Endodermal cell (in vitro differentiated cells): ENCODE results near the gene GATA3. TPM values are rescaled to one million over a fixed set of nuclear protein-coding genes. Genes with fewer than 3 reads are reported as not detected.

Source experiments
- DNase-seq: peaks from one replicate; pipeline ENCODE4 v3.0.0-alpha.2; 2017
- H3K27ac ChIP-seq: 2 replicates; pipeline ENCODE4 v1.5.1; 2013; ENCODE audit warnings: mild to moderate bottlenecking, low read depth, low read length, moderate library complexity
- H3K27me3 ChIP-seq: 2 replicates; pipeline ENCODE4 v1.6.1; 2013; ENCODE audit warnings: mild to moderate bottlenecking, low read length, moderate library complexity; ENCODE audit not compliant: insufficient read depth, control insufficient read depth, poor library complexity, severe bottlenecking
- H3K36me3 ChIP-seq: 2 replicates; pipeline ENCODE4 v1.7.0; 2013; ENCODE audit warnings: mild to moderate bottlenecking, low read length, moderate library complexity; ENCODE audit not compliant: control insufficient read depth, insufficient read depth
- H3K4me1 ChIP-seq: one replicate; pipeline ENCODE4 v1.7.0; 2013; ENCODE audit warnings: low read length; ENCODE audit not compliant: control insufficient read depth, insufficient read depth
- H3K4me3 ChIP-seq: 2 replicates; pipeline ENCODE4 v1.5.1; 2013; ENCODE audit warnings: mild to moderate bottlenecking, low read length, moderate library complexity
- H3K9ac ChIP-seq: 2 replicates; pipeline ENCODE4 v1.6.1; 2013; ENCODE audit warnings: mild to moderate bottlenecking, low read length, moderate library complexity; ENCODE audit not compliant: poor library complexity, severe bottlenecking; ENCODE audit errors: extremely low read depth
- H3K9me3 ChIP-seq: 2 replicates; pipeline ENCODE4 v1.6.1; 2013; ENCODE audit warnings: mild to moderate bottlenecking, low read length, moderate library complexity; ENCODE audit not compliant: control insufficient read depth
- H3K27ac Mint-ChIP-seq: 2 replicates; pipeline ENCODE4 v1.8.0; 2020; ENCODE audit warnings: mixed read lengths
- H3K27me3 Mint-ChIP-seq: 2 replicates; pipeline ENCODE4 v1.8.0; 2021; ENCODE audit warnings: mild to moderate bottlenecking, mixed read lengths; ENCODE audit not compliant: insufficient read depth
- H3K36me3 Mint-ChIP-seq: 2 replicates; pipeline ENCODE4 v1.8.0; 2020; ENCODE audit warnings: low read depth, mixed read lengths
- H3K4me1 Mint-ChIP-seq: 2 replicates; pipeline ENCODE4 v1.8.0; 2020; ENCODE audit warnings: mixed read lengths
- H3K4me3 Mint-ChIP-seq: 2 replicates; pipeline ENCODE4 v1.8.0; 2020; ENCODE audit warnings: mild to moderate bottlenecking, moderate library complexity, mixed read lengths
- H3K9me3 Mint-ChIP-seq: 2 replicates; pipeline ENCODE4 v1.8.0; 2020; ENCODE audit warnings: mild to moderate bottlenecking, mixed read lengths
- CTCF ChIP-seq: fragments of 200-600 bp; sonication (generic); conservative IDR thresholded peaks from 2 replicates; pipeline ENCODE4 v1.5.0; 2021; ENCODE audit warnings: antibody characterized with exemption, mild to moderate bottlenecking
- WGBS, 2 experiments: methylation state at CpG; one replicate each; pipeline versions ENCODE4 v1.1.5 to v1.1.7; 2013; ENCODE audit warnings: missing lambda C conversion rate in 2 of 2, mixed read lengths in 1 of 2; ENCODE audit not compliant: insufficient coverage in 1 of 2, insufficient read length in 1 of 2; 5-methylcytosine and 5-hydroxymethylcytosine counted together
- total RNA-seq, 2 donors: library from RNA; stranded (reverse); fragmentation: NEBNext Ultra II Directional in 1 of 2; extraction: Animal tissue kit (Norgen Biotek cat#: 25700) in 1 of 2; gene quantifications; 2 replicates in 1 of 2; 3 replicates in 1 of 2; pipeline ENCODE4 v1.2.1, GENCODE V29; 2021

The GATA3 gene
- total RNA-seq, 2 donors from 2014 or later, result 51.3 to 103 TPM

- no peak overlapping the region for H3K27ac ChIP-seq
- peaks cover 47% of the 10 kb centered on the region for H3K4me1 Mint-ChIP-seq
- no peak for TF ChIP-seq CTCF
- no peaks in the 10 kb centered on the region for H3K36me3 ChIP-seq
- no peaks in the 10 kb centered on the region for H3K9me3 ChIP-seq
- 0 to 2% methylated on average over 4 to 26 of the region's 29 CpGs for WGBS, 2 experiments
- no peak overlapping the region for H3K9ac ChIP-seq
- H3K9me3 Mint-ChIP-seq, result no peaks in the 10 kb centered on the region
- peak overlapping the region; percentile 86 for H3K4me3 Mint-ChIP-seq
- DNase-seq, result no peak
- peaks cover 24% of the 10 kb centered on the region for H3K4me1 ChIP-seq
- H3K27me3 ChIP-seq, result peaks cover 78% of the 10 kb centered on the region
- H3K27me3 Mint-ChIP-seq, result peaks cover 76% of the 10 kb centered on the region
- H3K27ac Mint-ChIP-seq, result peak overlapping the region; percentile 13
- peak overlapping the region; percentile 75 for H3K4me3 ChIP-seq
- no peaks in the 10 kb centered on the region for H3K36me3 Mint-ChIP-seq
These were observed 6.0 kb upstream of the GATA3 start for GRCh38 chr10:8048281-8049008.

GRCh38 chr10:8049045-8049864 is 5.2 kb upstream of the GATA3 start:
- Histone ChIP-seq H3K4me1 (peaks cover 18% of the 10 kb centered on the region), H3K27ac (no peak overlapping the region), H3K27me3 (peaks cover 70% of the 10 kb centered on the region), H3K9ac (peak overlapping the region; percentile 38), H3K36me3 (no peaks in the 10 kb centered on the region), H3K4me3 (peak overlapping the region; percentile 79), H3K9me3 (no peaks in the 10 kb centered on the region)
- WGBS, 2 experiments, result 1% methylated on average over 47 of the region's 51 CpGs; no CpG with 5 or more reads in 1 of the 2 experiments
- H3K4me1 Mint-ChIP-seq, result peaks cover 44% of the 10 kb centered on the region
- no peak for TF ChIP-seq CTCF
- no peaks in the 10 kb centered on the region for H3K9me3 Mint-ChIP-seq
- peak overlapping the region; percentile 86 for H3K4me3 Mint-ChIP-seq
- DNase-seq, result peak; percentile 88
- no peaks in the 10 kb centered on the region for H3K36me3 Mint-ChIP-seq
- H3K27ac Mint-ChIP-seq, result peak overlapping the region; percentile 61
- H3K27me3 Mint-ChIP-seq, result peaks cover 74% of the 10 kb centered on the region

DNA sequence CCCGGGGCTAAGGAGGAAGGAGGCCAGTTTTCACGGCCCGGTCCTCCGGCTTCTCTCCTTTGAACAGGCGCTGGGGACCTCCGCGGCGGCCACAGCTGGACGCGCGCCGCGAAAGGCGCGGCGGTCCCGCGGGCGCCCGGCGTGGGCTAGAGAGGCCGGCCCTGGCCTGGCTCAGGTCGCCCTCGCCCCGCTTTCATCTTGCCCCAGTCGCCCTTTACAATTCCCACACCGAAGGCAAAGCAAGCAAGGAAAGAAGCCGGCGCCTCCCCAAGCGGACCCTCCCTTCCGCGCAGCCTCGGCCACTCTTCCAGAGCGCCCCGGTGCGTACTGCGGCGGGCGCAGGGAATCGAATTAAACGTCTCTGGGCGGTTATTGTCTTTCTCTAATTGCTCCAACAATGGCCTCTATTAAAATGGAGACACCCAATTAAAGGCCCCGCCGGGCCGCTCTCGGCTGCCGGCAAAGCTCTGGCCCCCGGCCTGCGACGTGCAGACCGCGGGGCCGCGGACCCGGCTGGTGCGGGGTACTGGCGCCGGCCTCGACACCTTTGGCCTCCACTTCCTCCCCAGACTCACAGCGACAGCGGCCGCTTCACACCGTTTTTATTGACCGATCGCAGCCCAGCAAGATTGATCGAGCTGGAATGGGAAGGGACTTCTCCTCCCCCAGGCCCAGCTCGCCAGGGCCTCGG is 4.5 kb upstream of the GATA3 start:
- peak; percentile 87 for DNase-seq
- H3K4me3 ChIP-seq, result peak overlapping the region; percentile 79
- Mint-ChIP-seq H3K36me3 (no peaks in the 10 kb centered on the region), H3K9me3 (no peaks in the 10 kb centered on the region), H3K27ac (peak overlapping the region; percentile 84), H3K4me3 (peak overlapping the region; percentile 86), H3K4me1 (peaks cover 40% of the 10 kb centered on the region), H3K27me3 (peaks cover 70% of the 10 kb centered on the region)
- H3K4me1 ChIP-seq, result peaks cover 14% of the 10 kb centered on the region
- H3K9me3 ChIP-seq, result no peaks in the 10 kb centered on the region
- 0 to 1% methylated on average over 32 to 68 of the region's 68 CpGs for WGBS, 2 experiments
- peaks cover 63% of the 10 kb centered on the region for H3K27me3 ChIP-seq
- H3K9ac ChIP-seq, result peak overlapping the region; percentile 38
- no peaks in the 10 kb centered on the region for H3K36me3 ChIP-seq
- no peak for TF ChIP-seq CTCF
- no peak overlapping the region for H3K27ac ChIP-seq
